Measurements from ENCODE around the gene HK3. TPM values are rescaled to one million over a fixed set of nuclear protein-coding genes. Genes with fewer than 3 reads are reported as not detected.

Gene HK3
- total RNA-seq: under 0.01 TPM in 1 of 2 replicates, not detected in the other

GRCh38 chr5:176899296-176899891, at the start of gene HK3:
TSS of gene HK3 (minus strand) at chr5:176899346. CDS start at chr5:176896159, 3,187 bp downstream.

Other genes with a start within 250 kb of the HK3 start
- not detected in 2 replicates for gene UNC5A, start 88.8 kb downstream of the HK3 start, total RNA-seq
- gene UIMC1, start 107.4 kb upstream of the HK3 start, total RNA-seq: 34.3 and 43.4 TPM in 2 replicates
- 5.8 and 12.1 TPM in 2 replicates for gene ZNF346, start 123.3 kb upstream of the HK3 start, total RNA-seq
- gene FGFR4, start 187.6 kb upstream of the HK3 start, total RNA-seq: 1.2 and 2.1 TPM in 2 replicates
- gene NSD1, start 234.4 kb upstream of the HK3 start, total RNA-seq: 54.3 and 74.8 TPM in 2 replicates

Data from nasal cavity respiratory epithelium epithelial cell of viscerocranial mucosa (primary cell).